OCI-LY7 (cell line): ENCODE measurements around the gene NCAN. TPM values are rescaled to one million over a fixed set of nuclear protein-coding genes. Genes with fewer than 3 reads are reported as not detected.
A peak's percentile ranks its signal among the peaks of the same experiment; 100 is the strongest.

ENCODE experiments used
- BruUV-seq: library from RNA; stranded (reverse); fragments of 400-500 nt; replicated peaks from 2 replicates; lab custom pipeline; 2021; lab: Mats Ljungman, UMichigan
- CTCF ChIA-PET: fragments of 300-600 bp; sonication (Branson Sonifier 250); formaldehyde crosslinking; loops from one replicate; lab custom pipeline; 2022; ENCODE audit warnings: antibody characterized with exemption; ENCODE audit not compliant: unreplicated experiment; lab: Charles Lee
- POLR2A ChIA-PET: fragments of 300-600 bp; sonication (Branson Sonifier 250); formaldehyde crosslinking; loops from one replicate; lab custom pipeline; 2022; ENCODE audit warnings: antibody characterized with exemption; lab: Charles Lee
- DNase-seq: peaks from one replicate; pipeline ENCODE4 v3.0.0-alpha.2; 2015; ENCODE audit warnings: low spot score
- H2AFZ ChIP-seq: fragments of 200-600 bp; sonication (generic), shearing (Covaris generic); 2 replicates; pipeline ENCODE4 v1.6.1; 2014; ENCODE audit warnings: mild to moderate bottlenecking, antibody characterized with exemption, low read length, moderate library complexity
- H3K27ac ChIP-seq: fragments of 200-600 bp; sonication (generic); 2 replicates; pipeline ENCODE4 v1.5.1; 2014; ENCODE audit warnings: mixed run types, low read depth, mild to moderate bottlenecking, moderate library complexity, low read length, inconsistent platforms; ENCODE audit not compliant: poor library complexity, severe bottlenecking
- H3K36me3 ChIP-seq: fragments of 200-600 bp; sonication (generic); 2 replicates; pipeline ENCODE4 v1.6.1; 2014; ENCODE audit warnings: mild to moderate bottlenecking, antibody characterized with exemption, low read length, moderate library complexity, mixed read lengths; ENCODE audit not compliant: insufficient read depth
- H3K4me1 ChIP-seq: fragments of 200-600 bp; sonication (generic); 2 replicates; pipeline ENCODE4 v1.5.1; 2014; ENCODE audit warnings: mild to moderate bottlenecking, low read length; ENCODE audit not compliant: insufficient read depth, poor library complexity, severe bottlenecking
- H3K4me2 ChIP-seq: fragments of 200-600 bp; sonication (generic); 2 replicates; pipeline ENCODE4 v1.6.1; 2014; ENCODE audit warnings: mild to moderate bottlenecking, low read length
- H3K4me3 ChIP-seq: fragments of 200-600 bp; sonication (generic); 2 replicates; pipeline ENCODE4 v1.5.1; 2014; ENCODE audit warnings: mild to moderate bottlenecking, low read depth, low read length; ENCODE audit not compliant: poor library complexity, severe bottlenecking
- H3K79me2 ChIP-seq: fragments of 200-600 bp; sonication (generic); 2 replicates; pipeline ENCODE4 v1.6.1; 2016; ENCODE audit warnings: low read depth, mild to moderate bottlenecking, low read length, moderate library complexity, mixed read lengths; ENCODE audit not compliant: insufficient read depth
- H3K9me2 ChIP-seq: fragments of 200-600 bp; sonication (generic); 2 replicates; pipeline ENCODE4 v1.6.1; 2016; ENCODE audit warnings: mild to moderate bottlenecking, low read length, mixed read lengths; ENCODE audit not compliant: insufficient read depth
- H3K9me3 ChIP-seq: fragments of 200-600 bp; sonication (generic); 2 replicates; pipeline ENCODE4 v1.6.1; 2014; ENCODE audit warnings: mild to moderate bottlenecking, mixed run types, low read length, mixed read lengths
- H4K20me1 ChIP-seq: fragments of 200-600 bp; sonication (generic); 2 replicates; pipeline ENCODE4 v1.6.1; 2014; ENCODE audit warnings: mild to moderate bottlenecking, antibody characterized with exemption, low read length, moderate library complexity, mixed read lengths; ENCODE audit not compliant: insufficient read depth
- CTCF ChIP-seq: fragments of 200-600 bp; sonication (generic); conservative IDR thresholded peaks from 2 replicates; pipeline ENCODE4 v1.5.1; 2014; ENCODE audit warnings: mild to moderate bottlenecking, antibody characterized with exemption, low read length, moderate library complexity, mixed read lengths
- EZH2phosphoT487 ChIP-seq: fragments of 200-600 bp; sonication (generic); IDR thresholded peaks from 2 replicates; pipeline ENCODE4 v1.6.1; 2018; ENCODE audit warnings: low read depth, borderline replicate concordance, mild to moderate bottlenecking, mixed run types, antibody characterized with exemption, low read length, moderate library complexity, mixed read lengths
- intact Hi-C: fragments of 100-400 bp; cut with micrococcal nuclease; formaldehyde crosslinking; loops from one replicate; pipeline ENCODE4 v1.10.0; 2022; ENCODE audit not compliant: unreplicated experiment
- total RNA-seq, 2 experiments: library from RNA; depleted of rRNA in 1 of 2; stranded (reverse); fragments of >200 nt in 1 of 2; shearing (Covaris generic) in 1 of 2; gene quantifications; 2 replicates each; pipeline ENCODE4 v1.2.3, GENCODE V29; 2014 to 2022

The NCAN gene
- total RNA-seq, 2 experiments from 2014 or later: not detected

GRCh38 chr19:19259741-19260140, 48.0 kb downstream of the NCAN start:
- Histone ChIP-seq H3K4me2 (no peak overlapping the region), H3K36me3 (no peaks in the 10 kb centered on the region), H2AFZ (peak overlapping the region; percentile 67), H3K27ac (no peak overlapping the region), H3K79me2 (no peaks in the 10 kb centered on the region), H4K20me1 (no peaks in the 10 kb centered on the region), H3K9me2 (no peaks in the 10 kb centered on the region), H3K9me3 (no peaks in the 10 kb centered on the region), H3K4me3 (no peak overlapping the region), H3K4me1 (no peaks in the 10 kb centered on the region)
- intact Hi-C loops: no loop called here
- BruUV-seq: no TSS peak
- DNase-seq: peak; percentile 57
- CTCF ChIA-PET: no interaction called here
- TF ChIP-seq EZH2phosphoT487: no peak
- TF ChIP-seq CTCF: no peak
- POLR2A ChIA-PET: interaction anchor here (0.7 kb wide), 1 partner anchor 64 kb away, joined by 5 read pairs; no protein-coding TSS in a partner anchor

- ChIA-PET CTCF (interaction anchor here (0.6 kb wide), 1 partner anchor 30 kb away, joined by 13 read pairs; no protein-coding TSS in a partner anchor), POLR2A (no interaction called here)
- Histone ChIP-seq H3K79me2 (no peaks in the 10 kb centered on the region), H3K27ac (no peak overlapping the region), H3K4me3 (no peak overlapping the region), H3K4me1 (no peaks in the 10 kb centered on the region), H3K9me2 (no peaks in the 10 kb centered on the region), H2AFZ (no peak overlapping the region), H3K9me3 (no peaks in the 10 kb centered on the region), H4K20me1 (no peaks in the 10 kb centered on the region), H3K4me2 (no peak overlapping the region), H3K36me3 (no peaks in the 10 kb centered on the region)
- BruUV-seq: no TSS peak
- intact Hi-C loops: no loop called here
- TF ChIP-seq CTCF: no peak
- no peak for TF ChIP-seq EZH2phosphoT487
- DNase-seq: no peak
Observed at GRCh38 chr19:19260417-19261214, 48.9 kb downstream of the NCAN start.
